NCI-H1092 treated with DMSO at 0.1 percent for 48 hours (cell line): ENCODE measurements around the gene NQO2.
"Not testable (repeated sequence)": the region's sequence is repeated elsewhere in the genome, so short reads cannot be mapped to it uniquely, and the experiment has no call there.

Source experiments
- DNase-seq: peaks from one replicate; lab custom pipeline; 2025; lab: John Stamatoyannopoulos, UW

NQO2 gene

DNA sequence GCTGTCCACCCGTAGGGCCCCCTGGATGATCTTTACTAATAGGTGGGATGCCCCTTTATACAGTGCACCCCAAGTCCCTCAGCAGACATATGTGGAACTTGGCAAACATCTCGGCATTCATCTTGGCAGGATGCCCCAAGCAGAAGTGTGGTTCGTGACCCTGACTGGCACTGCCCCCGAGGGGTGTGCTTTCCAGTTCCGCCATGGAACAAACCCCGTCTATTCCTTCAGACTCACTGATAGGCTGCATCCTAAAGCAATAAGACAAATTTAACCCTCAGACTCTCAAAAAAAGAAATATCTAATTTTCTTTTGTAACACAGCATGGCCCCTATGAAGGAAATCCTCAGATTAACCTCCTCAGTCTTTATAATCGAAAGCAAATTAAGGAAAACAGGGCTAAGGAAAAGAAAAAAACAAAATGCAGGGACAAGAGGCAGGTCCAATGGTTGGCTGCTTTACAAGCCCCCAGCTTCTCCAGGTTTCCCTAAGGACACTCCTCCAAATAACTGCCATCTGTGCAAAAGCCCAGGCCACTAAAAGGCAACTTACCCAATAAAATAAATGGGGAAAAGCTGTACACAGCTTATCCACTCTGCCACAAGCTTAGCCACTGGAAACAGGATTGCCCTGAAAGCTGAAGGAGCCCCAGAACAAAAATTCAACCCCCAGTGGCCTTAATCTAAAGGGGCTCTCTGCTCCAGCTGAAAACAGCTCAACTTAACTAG lies 38.1 kb downstream of the NQO2 start:
- DNase-seq = no peak

DNA sequence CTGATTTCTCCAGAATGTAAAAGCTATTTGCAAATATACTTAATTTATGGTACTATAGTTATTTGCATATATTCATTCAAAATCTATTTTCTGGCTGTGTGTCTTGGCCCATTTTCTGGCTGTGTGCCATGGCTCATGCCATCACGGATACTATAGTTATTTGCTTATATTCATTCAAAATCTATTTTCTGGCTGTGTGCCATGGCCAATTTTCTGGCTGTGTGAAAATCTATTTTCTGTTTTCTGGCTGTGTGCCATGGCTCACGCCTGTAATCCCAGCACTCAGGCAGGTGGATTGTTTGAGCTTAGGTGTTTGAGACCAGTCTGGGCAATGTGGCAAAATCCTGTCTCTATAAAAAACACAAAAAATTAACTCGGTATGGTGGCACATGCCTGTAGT lies 39.7 kb downstream of the NQO2 start:
- DNase-seq = no peak

DNA sequence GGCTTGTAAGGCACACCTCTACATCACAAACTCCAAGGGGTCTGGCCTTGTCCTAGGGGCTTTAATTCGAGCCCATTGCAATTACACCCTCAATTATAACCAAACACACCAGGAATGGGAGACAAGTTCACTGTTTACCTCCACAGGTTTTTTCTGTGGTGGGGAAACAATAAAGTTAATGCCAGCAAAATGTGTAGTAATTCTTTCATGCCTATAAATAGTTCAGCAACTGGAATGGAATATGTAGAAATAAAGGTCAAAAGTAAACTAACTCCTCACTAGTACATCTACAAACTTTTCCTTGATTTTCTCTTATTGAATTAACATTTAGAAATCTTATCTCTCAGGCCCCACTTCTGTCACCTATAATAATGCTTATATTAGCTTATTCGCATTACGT lies 41.5 kb downstream of the NQO2 start:
- DNase-seq = no peak

GRCh38 chr6:3041606-3042005 lies 41.9 kb downstream of the NQO2 start:
- no peak for DNase-seq

DNA sequence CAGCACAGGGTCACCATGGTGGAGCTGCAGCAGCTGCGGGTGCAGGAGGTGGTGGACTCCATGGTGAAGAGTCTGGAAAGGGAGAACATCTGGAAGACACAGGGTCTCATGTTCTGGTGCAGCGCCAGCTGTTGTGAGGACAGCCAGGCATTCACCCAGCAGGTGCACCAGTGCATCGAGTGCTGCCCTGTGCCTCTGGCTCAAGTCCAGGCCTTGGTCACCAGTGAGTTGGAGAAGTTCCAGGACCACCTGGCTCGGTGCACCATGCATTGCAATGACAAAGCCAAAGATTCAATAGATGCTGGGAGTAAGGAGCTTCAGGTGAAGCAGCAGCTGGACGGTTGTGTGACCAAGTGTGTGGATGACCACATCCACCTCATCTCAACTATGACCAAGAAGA lies 45.7 kb downstream of the NQO2 start:
- peak; percentile 47 for DNase-seq

DNA sequence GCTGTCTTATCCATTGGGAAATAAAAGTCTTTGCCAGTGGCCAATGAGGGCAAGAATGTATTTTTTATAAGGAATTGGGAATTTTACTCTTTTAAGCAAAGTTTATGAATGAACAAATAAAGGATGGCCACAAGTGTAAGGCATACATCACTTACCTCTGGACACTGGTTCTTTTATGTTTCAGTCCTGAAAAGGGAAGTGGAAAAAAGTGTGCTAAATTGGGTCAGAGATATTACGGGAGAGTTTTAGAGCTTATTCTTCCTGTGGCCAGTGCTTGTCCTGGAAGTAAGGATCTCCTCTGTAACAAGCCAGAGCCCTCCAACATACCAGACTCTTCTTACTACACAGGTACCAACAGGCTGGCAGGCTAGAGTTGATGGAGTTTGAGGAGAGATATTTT lies 46.1 kb downstream of the NQO2 start:
- no peak for DNase-seq

DNA sequence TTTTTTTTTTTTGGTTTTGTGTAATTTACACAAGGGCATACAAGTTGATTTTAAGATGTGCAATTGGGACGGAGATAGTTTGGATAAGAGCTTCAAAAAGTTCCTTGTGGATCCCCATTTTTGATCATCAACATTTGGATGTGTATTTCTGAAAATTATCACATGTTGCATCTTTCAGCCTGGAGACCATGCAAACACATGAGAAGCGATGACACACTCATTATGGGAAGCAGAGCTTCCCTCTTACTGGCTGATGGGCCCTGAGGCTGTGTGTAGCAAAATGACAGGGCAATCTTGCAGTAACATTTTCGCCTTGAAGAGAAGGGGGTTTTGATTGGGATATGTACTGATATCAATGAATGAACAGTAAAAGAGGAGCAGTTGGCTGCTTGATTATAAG lies 46.6 kb downstream of the NQO2 start:
- DNase-seq = no peak

DNA sequence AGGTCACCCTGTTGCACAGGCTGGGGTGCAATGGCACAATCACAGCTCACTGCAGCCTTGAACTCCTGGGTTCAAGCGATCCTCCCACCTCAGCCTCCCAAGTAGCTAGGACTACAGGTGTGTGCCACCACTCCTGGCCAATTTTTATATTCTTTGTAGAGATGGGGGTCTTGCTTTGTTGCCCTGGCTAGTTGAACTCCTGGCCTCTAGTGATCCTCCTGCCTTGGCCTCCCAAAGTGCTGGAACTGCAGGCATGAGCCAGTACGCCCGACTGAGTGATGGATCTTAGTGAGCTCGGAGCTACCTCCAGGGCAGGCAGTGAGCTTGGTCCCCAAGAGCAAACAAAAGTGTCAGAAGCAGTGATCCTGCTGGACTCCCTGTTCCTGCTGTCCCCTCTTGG lies 48.3 kb downstream of the NQO2 start:
- not testable (repeated sequence) for DNase-seq

DNA sequence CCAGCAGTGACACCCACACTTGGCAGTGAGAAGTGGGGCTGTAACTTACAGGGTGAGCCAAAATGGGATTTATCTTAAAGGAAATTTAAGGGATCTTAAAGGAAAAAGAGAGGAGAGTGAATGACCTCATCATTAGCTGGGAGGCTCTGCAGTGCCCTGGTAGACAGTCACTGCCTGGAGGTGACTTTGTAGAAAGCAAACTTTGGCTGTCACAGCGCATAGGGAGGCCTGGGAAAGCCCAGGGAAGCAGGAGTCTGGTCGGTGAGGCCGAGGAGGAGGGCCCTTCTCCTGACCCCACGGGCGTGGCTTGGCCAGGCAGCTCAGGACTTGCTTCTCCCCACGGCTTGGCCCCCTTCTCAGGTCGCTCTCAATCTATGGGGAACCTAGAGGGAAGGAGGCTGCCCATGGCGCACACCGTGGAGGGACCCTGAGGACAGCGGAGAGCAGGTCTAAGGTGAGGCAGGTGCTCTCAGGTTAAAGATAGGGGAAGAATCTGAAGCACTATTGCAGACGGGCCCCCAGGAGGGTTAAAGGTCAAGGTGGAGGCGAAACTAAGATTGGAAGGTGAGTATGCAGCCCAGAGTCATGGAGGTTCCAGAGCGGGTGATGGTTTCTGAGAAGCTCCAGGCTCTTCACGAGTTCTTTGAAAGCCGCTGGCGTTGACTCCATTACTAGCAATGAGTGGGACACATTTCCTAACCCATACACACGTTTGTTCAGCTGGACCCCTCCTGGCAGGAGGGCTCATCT lies 53.0 kb downstream of the NQO2 start:
- DNase-seq = no peak

DNA sequence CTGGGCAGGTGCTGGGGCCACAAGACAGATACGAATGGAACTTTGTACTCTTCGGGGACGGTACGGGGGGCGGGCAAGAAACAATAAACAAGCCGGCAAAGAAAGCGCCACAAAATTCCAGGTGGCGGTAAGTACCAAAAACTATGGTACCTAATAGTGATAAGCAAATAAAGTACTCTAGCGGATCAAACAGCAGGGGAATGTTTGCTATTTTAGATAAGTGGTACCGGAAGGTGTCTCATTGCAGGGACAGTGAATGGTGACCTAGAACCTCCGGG lies 53.5 kb downstream of the NQO2 start:
- DNase-seq = no peak

DNA sequence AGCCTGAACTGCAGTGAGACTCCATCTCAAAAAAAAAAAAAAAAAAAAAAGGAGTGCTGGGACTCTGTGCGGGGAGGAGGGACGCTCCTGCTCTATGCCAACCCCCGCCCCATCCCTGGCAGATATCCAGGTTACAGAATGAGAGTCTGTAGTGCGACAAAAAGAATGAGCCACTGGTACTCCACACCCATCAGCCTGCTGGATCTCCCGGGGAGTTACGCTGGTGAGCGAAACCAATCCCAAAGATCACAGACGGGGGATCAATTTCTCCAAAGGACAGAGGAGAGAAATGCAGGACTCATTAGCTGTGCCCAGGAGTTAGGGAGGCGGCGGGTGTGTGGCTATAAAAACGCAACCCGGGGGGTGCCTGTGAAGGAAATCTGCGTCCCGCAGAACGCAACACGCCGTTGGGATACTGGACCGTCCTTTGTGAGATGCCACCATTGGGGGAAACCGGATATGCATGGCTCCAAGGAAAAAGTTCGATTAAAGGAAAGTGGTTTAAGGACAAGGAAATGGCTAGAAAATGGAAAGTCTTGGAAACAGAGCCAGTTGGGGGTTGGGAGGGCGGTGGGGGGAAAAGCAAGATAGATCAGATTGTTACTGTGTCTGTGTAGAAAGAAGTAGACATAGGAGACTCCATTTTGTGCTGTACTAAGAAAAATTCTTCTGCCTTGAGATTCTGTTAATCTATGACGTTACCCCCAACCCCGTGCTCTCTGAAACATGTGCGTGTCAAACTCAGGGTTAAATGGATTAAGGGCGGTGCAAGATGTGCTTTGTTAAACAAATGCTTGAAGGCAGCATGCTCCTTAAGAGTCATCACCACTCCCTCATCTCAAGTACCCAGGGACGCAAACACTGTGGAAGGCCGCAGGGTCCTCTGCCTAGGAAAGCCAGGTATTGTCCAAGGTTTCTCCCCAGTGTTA lies 54.8 kb downstream of the NQO2 start:
- DNase-seq = peak; percentile 8

DNA sequence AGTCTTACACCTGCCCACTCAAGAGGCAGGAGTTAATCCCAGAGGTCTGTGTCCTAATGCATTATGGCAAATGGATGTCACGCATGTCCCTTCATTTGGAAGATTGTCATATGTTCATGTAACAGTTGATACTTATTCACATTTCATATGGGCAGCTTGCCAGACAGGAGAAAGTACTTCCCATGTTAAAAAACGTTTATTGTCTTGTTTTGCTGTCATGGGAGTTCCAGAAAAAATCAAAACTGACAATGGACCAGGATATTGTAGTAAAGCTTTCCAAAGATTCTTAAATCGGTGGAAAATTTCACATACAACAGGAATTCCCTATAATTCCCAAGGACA lies 55.4 kb downstream of the NQO2 start:
- DNase-seq = not testable (repeated sequence)

DNA sequence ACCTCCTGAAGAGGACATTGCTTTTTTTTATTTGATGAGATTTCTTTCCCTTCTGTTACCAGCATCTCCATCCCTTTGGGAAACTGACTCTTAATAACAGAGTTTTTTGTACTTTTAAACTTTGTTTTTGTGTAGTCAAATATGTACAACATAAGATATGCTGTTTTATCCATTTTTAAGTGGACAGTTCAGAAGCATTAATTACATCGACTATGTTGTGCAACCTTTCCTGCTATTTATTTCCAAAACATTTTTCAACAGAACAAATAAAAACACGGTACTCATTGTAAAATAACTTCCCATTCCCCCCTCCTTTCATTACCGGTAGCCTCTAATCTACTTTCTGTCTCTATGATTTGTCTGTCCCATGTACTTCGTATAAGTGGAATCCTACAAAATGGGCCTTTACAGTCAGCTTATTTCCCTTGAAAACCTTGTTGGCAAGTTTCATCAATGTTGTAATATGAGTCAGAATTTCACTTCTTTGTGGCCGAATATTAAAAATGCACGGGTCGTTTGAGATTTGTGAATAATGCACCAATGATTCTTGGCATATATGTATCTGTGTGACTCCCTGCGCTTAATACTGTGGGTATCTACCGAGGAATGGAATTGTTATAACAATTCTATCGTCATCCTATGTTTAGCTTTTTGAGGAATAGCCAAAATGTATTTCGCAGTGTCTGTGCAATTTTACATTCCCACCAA lies 57.5 kb downstream of the NQO2 start:
- DNase-seq = no peak

DNA sequence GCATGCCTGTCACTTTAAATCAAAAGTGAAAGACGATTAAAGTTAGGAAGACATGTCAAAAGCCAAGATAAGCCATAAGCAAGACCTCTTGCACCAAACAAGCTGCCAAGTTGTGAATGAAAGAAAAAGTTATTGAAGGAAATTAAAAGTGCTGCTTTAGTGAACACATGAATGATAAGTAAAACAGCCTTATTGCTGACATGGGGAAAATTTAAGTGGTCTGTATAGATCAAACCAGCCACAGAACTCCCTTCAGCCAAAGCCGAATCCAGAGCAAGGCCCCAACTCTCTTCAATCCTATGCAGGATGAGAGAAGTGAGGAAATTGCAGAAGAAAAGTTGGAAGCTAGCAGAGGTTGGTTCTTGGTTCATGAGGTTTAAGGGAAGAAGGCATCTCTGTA lies 59.3 kb downstream of the NQO2 start:
- no peak for DNase-seq

- DNase-seq = not testable (repeated sequence)
These were observed 60.4 kb downstream of the NQO2 start for GRCh38 chr6:3060092-3060491.

- no peak for DNase-seq
These were observed 61.8 kb downstream of the NQO2 start for GRCh38 chr6:3061501-3061941.

DNA sequence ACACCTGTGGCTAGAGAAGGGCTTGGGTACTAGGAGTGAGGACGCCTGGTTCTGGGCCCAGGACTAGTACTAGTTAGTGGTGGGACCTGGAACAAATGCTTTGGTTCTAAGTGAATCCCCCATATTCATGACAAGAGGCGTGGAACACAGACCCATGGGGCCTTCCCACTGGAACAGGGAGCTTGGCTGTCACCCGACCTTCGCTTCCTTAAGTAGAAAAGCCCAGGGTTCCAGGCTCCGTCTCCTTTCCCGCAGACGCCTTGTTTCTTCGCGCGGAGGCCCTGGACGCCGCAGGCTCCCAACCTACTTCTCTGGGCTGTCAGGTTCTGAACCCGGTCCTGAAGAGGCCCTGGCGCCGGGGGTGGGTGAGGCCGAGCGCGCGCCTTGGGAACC lies 63.6 kb downstream of the NQO2 start:
- not testable (repeated sequence) for DNase-seq

DNA sequence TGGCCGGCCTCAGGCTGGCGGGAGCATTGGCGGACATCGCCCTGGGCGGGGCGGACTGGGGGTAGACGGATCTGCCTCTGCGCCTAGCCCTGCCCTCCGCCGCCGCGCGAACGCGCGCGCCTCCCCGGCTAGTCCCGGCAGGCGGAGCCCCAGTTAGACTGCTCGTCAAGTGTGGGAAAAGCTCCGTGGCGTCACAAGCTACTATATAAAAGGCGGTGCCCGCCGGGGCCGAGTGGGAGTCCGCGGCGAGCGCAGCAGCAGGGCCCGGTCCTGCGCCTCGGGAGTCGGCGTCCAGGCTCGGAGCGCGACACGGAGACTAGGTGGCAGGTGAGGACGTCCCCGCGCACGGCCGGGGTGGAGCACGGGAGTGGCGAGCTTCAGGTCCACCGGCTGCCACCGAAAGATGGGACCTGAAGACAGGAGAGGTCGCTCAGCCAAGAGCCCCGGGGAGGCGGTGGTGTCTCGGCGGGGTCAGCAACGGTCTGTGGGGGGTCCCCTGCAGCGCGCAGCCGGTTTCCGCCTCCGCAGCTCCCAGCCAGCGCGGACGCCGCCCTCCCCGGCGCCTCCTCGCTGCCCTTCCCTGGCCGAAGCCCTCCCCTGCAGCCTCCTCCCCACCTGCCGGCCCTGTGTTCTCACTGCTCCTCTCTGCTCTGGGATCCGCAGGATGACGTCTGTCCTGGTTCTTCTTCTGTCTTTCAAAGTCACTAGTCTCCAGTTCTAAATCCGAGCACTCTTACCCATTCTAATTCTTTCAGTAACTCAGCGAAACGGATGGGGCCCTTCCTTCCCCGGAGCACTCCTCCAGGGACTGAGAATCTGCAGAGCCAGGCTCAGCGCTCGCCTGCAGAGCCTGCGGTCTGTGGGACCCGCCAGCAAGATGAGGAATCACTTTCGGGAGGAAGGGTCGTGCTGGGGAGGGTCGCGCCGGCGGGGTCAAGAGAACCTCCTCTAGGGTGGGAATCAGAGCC lies 64.3 kb downstream of the NQO2 start:
- peak; percentile 42 for DNase-seq

- DNase-seq = peak; percentile 70
These were observed 68.9 kb downstream of the NQO2 start, which contains the start of gene RIPK1 for GRCh38 chr6:3068329-3069214. Gene RIPK1 (plus strand): TSS chr6:3068494. CDS start chr6:3076824, 8,330 bp downstream.
